LHCN-M2 (cell line): ENCODE measurements around the gene CEP72. TPM values are rescaled to one million over a fixed set of nuclear protein-coding genes. Genes with fewer than 3 reads are reported as not detected.
A peak's percentile ranks its signal among the peaks of the same experiment; 100 is the strongest.
"Not testable (repeated sequence)": the region's sequence is repeated elsewhere in the genome, so short reads cannot be mapped to it uniquely, and the experiment has no call there.

Source experiments
- DNase-seq: peaks from one replicate; pipeline ENCODE4 v3.0.0-alpha.2; 2012; ENCODE audit warnings: low read depth
- total RNA-seq: library from RNA; depleted of rRNA; stranded (reverse); fragments of >200 nt; gene quantifications from 2 replicates; pipeline ENCODE4 v1.2.3, GENCODE V29; 2014

CEP72 gene
- total RNA-seq, 1 experiment from 2014 or later = 8.0 TPM

DNA sequence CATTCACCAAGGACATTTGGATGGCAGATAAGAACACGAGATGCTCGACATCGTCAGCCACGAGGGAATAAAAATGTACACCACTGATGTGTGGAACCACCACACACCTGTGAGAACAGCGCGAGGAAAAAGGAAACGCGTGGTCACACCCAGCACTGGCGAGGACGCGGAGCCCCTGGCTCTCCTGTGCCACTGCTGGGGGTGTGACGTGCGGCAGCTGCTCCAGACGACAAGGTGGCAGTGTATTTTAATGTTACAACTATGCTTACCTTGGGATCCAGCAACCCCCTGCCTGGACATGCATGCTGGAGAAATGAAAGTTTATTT lies 13.6 kb upstream of the CEP72 start:
- DNase-seq = no peak

DNA sequence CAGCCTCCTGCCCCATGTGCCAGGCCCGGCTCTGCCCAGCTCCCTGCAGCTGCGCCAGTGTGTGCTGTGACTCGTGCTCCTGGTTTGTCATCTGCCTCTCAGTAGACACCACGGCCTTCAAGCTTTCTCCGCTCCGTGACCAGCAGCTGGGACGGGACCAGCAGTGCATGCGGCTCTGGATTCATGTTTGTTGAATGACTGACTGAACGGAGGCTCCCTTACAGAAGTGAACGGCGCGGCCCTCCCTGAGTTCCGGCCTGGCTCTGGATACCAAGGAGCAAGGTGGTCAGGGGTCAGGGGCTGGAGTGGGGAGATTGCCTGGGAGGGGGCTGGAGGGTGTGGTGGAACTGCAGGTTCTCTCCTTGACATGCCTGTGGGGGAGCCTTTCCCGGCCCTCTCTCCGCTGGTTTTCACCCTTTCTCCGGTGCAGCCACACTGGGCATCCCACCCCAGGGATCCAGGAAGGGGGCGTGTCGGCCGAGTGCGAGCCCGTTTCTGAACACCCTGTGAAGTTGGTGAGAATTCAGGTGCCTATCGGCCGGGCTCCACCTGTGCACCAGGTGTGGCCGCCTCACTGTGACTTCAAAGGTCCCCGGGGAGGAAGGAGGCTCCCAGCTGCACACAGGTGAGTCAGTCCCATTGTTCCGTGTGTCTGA lies 11.1 kb upstream of the CEP72 start:
- no peak for DNase-seq

DNA sequence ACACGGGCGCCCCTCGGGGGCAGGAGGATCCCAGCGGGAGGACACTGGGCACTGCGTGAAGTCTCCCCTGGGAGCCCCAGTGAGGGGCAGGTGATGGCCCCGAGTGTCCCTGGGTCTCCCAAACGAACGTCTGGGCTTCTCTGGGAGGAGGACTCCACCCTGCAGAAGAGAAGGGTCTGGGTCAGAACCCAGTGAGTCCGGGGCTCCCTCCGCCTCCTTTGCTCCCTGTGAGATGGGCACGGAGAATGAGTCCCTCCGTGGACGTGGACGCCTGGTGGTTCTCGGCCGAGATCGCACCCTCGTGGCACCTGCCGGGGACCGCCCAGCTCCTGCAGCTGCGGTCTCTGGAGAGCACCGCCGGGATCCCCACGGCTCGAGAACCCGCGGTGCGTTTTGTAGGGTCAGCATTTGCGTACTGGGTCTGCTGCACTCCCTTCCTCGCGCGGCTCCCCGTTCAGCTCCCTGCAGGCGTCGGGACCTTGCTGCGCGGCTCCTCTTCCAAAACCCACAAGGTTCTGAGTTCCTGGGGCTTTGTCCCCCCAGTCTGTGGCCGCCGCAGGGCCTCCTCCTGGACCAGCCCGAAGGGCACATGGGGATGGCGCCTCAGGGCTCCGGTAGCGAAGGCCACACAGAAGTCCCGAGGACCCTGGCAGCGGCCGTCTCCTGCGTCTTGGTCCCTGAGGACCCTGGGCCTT lies 10.2 kb upstream of the CEP72 start:
- DNase-seq = no peak

DNA sequence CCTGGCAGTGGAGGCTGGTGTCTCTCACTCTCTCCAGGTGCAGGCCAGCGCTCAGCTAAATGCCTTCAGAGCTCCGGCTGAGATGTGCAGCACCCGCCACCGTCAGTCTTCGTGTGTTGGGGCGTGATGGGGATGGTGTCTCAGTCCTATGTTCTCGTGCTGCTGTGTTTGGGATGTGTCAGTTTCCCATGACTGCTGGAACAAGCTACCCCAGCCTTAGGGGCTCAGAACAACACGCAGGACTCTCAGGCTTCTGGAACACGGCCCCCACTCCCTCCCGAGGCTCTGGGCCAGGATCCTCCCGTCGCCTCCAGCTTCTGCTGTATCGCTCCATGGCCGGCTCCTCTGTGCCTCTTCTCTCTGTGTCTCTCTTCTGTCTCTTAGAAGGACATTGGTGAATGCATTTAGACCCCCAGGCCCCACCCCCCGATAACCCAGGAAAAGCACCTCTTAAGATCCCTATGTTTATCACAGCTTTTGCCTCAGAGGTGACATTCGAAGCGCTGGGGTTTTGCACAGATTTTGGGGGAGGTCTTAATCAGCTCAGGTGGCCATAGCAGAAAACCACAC lies 9.6 kb upstream of the CEP72 start:
- DNase-seq = no peak

DNA sequence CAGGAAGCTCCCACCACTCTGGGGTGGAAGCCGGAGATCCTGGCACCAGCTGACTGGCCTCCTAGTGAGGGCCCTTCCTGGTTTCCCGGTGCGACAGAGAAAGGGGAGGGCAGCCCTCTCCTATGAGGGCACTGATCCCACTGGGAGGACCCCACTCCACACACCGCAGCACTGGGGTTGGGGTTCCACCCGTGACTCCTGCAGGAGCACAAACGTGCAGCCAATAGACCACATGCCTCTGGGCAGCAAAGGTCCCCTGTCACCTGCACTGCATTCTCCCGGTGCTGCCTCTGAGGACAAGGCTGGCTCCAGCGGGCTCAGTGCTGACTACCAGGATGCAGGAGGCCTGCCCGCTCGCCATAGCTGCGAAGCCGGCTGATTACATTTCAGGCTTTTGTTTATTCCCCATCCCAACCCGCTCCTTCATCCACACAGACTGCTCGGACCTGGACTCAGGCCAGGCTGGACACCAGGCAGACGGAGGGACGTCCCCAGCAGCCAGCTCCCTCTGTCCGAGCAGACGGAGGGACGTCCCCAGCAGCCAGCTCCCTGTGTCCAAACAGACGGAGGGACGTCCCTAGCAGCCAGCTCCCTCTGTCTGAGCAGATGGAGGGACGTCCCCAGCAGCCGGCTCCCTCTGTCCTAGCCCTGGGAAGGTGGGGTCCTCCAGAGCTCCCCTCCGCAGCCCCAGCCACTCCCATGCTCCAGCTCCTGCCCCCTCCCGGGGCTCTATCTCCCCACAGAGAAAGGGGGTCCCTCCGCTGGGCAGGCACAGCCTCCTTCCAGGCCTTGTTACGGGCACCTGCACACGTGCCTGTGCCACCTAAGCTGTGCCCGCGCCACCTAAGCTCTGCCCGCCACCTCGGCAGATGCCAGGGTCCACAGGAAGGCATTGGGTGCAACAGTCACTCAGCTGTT lies 8.8 kb upstream of the CEP72 start:
- no peak for DNase-seq

DNA sequence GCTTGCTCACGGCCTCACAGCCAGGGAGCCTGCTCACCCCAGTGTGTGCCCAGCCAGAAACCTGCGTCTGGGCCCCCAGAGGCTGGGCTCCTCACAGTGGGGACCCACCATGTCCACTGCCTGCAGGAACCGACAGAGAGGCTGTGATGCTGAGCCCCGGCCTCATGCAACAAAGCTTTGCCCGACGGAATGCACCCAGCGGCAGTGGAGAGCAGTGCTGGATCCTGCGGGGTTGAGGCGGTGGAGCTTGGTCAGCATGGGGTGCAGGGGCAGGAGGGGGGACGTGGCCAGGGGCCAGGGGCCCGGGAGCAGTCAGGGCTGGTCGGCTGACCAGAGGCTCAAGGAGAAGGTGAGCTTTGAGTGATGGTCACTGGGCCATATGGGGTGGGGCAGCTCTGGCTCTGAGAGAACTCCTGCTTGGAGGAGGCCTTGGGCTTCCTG lies 7.7 kb upstream of the CEP72 start:
- no peak for DNase-seq

DNA sequence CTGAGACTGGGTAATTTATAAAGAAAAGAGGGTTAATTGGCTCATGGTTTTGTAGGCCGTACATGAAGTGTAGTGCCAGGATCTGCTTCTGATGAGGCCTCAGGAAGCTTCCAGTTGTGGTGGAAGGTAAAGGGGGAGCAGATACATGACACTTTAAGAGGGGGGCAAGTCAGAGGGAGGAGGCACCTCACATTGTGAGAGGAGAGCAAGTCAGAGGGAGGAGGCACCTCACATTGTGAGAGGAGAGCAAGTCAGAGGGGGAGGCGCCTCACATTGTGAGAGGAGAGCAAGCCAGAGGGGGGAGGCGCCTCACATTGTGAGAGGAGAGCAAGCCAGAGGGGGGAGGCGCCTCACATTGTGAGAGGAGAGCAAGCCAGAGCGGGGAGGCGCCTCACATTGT lies 7.0 kb upstream of the CEP72 start:
- not testable (repeated sequence) for DNase-seq

DNA sequence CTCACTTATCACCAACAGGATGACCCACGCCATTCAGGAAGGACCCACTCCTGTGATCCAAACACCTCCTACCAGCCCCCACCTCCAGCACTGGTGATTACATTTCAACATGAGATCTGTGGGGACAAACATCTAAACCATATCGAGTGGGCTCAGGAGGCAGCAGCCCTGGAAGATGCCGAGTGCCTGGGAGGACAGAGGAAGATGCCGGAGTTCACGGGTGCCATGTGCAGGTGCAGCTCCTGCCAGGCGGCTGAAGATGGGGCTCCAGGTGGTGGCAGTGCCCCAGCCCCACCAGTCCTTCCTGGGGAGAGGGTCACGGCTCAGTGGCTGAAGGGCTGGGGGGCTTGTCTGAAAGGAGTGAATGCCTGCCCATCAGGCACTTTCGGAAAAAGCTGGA lies 6.1 kb upstream of the CEP72 start:
- DNase-seq = no peak

DNA sequence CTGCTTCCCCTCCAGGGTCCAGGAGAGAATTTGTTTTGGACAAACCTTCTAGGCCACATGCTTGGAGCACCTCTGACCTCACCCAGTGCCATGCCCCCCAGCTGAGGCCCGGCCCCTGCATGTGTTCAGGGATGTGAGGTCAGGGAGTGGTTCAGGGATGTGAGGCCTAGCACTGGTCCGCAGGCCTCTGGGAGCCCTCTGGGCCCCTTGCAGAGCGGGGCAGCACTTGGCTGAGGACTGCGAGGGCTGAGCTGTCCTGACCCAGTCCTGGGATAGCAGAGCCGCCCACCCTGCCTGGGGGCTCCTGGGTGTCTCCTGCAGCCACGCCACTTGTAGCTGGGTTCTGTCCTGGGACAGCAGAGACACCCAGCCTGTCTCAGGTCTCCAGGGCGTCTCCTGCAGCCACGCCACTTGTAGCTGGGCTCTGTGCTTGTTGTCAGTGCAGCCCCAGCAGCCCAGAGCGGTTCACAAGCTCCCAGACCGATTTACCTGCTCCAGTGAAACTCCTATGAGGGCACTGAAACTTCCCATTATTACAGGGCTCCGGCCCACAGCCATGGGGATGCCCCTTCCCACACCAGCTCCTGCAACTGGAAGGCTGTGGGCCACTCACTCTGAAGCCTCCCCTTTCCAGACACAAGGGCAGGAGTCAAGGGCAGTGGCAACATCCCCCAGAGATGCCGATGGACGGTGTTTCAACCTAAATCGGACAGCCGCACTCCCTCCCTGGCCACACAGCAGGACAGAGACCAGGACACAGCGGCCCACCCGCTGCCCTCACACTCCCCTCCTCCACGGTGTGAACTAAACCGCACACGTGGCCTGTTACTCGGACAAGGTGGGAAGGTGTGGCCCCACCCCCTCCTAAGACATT lies 5.4 kb upstream of the CEP72 start:
- no peak for DNase-seq

DNA sequence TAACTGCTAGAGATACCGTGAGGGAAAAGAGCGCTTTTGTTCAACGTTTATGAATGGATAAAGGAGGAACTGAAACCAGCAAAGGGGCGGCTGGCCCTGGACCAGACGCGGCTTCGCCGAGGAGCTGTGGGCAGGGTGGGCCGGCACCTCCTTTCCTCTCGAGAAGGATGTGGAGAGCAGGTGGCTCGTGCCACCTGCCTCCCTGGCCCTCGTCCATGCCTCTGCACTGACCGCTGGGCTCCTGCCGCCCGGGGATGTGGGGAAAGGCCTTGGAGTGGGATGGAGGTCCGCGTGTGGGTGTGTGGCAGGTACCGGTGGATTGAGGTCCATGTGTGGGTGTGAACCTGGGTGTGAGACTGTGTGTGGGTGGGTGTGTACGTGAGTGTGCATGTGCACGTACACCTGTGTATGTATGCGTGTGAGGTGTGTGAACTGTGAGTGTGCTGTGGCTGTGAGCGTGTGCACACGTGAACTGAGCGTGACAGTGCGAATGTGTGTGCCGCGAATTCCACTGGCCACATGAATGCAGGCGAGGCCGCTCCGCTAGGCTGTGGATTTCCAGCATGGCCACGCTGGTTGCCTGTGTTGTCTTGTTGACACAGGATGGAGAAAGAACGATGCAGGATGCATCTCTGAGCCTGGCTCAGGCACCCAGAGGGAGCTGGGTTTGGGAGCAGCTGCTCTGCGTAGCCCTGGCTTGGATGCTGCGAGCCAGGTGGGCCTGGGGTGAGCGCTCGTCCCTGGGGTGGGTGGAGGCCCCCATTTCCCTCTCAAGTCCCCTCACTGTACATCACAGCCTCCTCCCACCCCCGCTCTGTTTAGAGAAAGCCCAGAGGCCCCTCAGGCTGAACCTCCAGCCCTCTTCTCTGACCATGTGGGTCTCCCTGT lies 4.4 kb upstream of the CEP72 start:
- no peak for DNase-seq

DNA sequence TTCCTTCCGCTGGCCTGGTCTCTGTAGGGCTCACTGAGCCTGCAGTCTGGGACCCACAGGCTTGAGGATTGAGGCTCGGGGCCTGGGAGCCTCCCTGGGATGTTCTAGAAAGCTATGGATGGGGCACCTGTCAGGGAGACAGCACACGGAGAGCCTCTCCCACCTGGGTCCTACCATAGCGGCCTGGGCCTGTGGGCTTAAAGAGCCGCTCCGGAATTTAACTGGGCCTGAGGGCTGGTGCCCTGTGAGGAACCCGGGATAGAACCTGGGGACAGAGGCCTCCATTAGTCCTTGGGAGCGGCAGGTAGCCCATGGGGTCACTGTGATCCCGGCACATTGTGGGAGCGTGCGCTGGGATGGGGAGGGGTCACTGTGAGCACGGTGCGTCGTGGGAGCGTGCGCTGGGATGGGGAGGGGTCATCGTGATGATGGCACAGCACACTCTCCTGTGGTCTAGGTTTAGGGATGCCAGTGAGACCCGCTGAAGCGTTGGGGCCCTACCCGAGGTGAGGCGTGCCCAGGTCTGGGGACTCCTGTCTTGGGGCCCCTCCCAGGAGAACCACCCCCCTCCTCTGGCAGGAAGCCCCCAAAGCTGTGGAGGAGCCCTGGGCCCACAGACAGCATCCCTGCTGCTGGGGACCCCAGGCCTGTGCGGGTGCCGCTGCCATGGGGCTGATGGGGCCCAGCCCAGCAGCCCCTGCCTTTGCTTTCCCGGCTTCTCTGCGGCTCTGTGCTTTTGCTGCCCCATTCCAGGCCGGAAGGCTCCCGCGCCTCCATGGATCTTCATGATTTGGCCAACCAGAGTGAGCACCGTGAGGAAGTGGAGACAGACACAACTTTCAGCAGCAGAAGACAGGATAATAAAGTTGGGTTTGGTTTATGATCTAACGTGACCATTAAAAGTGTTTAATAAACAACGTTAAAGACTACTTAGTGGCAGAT lies 3.4 kb upstream of the CEP72 start:
- no peak for DNase-seq

DNA sequence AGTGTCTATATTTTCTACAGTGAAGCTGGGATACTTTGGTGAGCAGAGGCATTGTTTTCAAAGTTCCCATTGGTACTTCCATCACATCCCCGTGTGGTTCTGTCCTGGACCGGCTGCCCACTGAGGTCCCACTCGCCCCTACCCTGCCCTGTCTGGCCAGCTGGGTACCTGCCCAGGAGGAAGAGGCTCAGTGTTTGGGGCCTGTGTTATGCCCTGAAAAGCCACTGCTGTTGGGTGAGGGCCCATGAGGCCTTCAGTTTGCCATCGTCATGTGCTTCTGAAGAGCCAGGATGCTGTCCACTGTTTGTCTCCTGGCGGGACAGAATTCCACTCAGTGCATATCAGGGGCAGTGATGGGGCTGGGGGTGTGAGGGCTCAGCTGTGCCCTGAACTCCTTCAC lies 2.6 kb upstream of the CEP72 start:
- no peak for DNase-seq

DNA sequence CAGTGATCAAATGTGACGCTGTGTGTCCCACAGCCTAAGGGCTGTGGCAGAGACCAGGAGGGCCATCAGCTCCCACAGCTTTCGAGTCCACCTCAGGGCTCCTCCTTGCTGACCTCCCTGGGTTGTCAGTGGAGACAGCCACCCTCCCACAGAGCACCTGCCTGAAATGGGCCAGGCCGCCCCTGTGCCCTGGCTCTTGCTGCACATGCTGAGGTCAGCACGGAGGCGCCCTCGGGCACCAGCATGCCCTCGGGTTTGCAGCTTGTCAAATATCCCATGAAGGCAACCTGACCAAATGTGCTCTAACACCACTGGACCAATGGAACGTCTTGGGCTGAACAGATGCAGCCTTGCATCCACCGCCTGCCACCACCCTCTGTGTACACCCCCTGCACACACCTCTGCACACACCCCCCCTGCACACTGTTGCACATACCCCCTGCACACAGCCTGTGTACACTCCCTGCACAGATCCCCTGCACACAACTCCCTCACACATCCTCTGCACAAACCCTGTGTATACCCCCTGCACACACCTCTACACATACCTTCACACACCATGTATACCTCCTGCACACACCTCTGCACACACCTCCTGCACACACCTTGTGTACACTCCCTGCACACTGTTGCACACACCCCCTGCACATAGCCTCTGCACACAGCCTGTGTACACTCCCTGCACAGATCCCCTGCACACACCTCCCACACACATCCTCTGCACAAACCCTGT lies 2.0 kb upstream of the CEP72 start:
- no peak for DNase-seq

DNA sequence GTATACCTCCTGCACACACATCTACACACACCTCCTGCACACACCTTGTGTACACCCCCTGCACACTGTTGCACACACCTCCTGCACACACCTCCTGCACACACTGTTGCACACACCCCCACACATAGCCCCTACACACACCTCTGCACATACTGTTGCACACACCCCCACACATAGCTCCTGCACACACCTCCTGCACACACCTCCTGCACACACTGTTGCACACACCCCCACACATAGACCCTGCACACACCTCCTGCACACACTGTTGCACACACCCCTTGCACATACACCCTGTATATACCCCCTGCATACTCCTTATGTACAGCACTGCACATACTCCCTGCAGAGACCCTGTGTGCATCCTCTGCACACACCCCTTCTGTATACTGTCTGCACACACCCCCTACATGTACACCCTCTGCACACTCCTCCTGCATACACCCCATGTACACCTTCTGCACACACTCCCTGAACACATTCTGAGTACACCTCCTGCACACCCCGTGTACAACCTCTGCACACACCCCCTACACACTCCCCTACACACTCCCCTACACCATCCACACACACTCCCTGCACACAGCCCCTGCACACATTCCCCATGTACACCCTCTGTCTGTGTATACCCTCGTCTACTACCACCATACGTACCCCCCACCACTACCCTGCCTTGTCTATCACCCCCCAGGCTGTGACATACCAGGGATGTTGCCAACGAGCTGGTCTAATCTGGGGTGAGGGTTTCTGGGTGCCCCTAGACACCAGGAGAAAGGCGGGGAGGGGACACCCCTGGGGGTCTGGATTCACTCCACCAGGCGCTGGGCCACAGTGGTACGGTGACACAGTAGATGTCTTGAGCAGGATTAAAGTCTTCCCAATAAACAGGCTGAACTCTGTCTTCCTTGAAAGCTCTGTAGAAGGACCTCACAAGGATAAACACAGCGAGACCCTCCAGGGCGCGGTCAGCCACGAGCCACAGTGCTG lies 1.1 kb upstream of the CEP72 start:
- no peak for DNase-seq

DNA sequence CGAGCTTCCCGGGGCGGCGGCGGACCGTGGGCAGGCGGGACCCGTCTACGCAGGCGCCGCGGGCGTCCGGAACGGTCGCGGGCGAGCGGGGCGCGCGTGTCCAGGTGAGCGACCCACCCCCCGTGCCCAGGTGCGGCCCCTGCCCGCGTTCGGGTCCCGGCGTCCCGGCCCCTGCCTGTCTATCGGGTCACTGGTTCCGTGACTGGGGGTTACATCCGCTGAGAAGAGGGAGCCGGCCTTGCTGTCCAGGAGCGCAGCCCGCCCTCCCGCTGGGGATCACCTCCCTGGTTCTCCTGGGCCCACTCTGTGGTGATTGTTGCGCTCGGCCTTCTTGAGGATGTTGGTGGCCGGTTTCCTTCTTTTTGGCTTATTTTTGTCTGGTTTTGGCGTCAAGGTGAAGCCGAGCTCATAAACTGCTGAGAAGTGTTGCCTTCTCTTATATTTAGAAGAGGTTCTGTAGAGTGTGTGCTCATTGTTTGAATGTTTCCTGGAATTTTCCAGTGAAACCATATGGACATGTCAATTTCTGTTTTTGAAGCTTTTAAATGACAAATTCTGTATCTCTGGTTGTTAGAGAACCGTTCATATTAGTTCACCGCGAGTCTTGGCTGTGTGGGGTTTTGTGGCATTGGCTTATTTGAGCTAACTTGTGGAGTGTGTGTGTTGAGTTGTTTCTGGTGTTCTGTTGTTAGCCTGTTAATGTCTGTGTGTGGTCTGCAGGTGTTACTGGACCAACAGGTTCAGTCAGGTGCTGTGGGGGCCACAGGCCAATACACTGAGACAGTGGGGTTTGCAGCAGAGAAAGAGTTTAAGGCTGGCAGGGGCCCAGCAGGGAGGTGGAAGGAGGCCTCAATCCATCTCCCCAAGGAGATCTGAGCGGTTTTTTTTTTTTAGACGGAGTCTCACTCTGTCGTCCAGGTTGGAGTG lies 621 bp downstream of the CEP72 start:
- DNase-seq = peak; percentile 8

DNA sequence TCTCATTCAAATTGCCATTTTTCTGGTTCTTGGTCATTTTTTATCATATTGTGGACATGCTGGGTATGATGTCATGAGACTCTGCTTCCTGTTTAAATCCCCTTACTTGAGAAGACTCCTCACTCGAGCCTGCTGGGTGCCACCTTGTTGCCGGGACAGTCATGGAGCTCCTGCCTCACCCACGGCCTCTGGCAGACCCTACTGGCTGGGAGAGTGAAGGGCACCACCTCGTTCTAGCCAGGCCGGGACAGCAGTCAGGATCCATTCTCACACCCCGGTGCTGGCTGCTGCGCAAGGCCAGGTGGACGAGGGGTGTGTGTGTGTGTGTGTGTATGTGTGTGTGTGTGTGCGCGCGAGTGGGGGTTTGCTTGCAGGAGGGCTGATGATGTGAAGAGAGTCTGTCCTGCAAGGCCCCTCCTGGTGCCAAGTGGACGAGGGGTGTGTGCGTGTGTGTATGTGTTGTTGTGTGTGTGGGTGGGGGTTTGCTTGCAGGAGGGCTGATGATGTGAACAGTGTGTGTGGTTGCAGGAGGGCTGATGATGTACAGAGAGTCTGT lies 4.4 kb downstream of the CEP72 start:
- no peak for DNase-seq
